Keratinocyte (primary cell): ENCODE data around the gene TFR2. TPM values are rescaled to one million over a fixed set of nuclear protein-coding genes. Genes with fewer than 3 reads are reported as not detected.

Source experiments
- DNase-seq: peaks from one replicate; pipeline ENCODE4 v3.0.0-alpha.2; 2011; ENCODE audit warnings: low read depth, missing footprints, low spot score
- FAIRE-seq: peaks from 2 replicates; lab custom pipeline; 2011; peaks lifted over from hg19 to GRCh38; lab: Jason Lieb, UNC
- H2AFZ ChIP-seq: 2 replicates; pipeline ENCODE4 v1.6.0; 2012; ENCODE audit warnings: low read length, control low read depth, inconsistent platforms; ENCODE audit not compliant: control insufficient read depth
- H3K27ac ChIP-seq: 2 replicates; pipeline ENCODE4 v1.5.1; 2011; ENCODE audit warnings: low read length; ENCODE audit not compliant: control insufficient read depth, insufficient read depth
- H3K27me3 ChIP-seq: 3 replicates; pipeline ENCODE4 v1.6.0; 2011; ENCODE audit warnings: low read length; ENCODE audit not compliant: control insufficient read depth, insufficient read depth; ENCODE audit errors: extremely low read depth
- H3K36me3 ChIP-seq, 2 experiments: 2 replicates in 1 of 2; 3 replicates in 1 of 2; pipeline ENCODE4 v1.5.1; 2011; ENCODE audit warnings: low read length in 2 of 2, mild to moderate bottlenecking in 1 of 2; ENCODE audit not compliant: control insufficient read depth in 2 of 2, insufficient read depth in 2 of 2; ENCODE audit errors: extremely low read depth in 1 of 2
- H3K4me1 ChIP-seq: 3 replicates; pipeline ENCODE4 v1.5.1; 2011; ENCODE audit warnings: low read length; ENCODE audit not compliant: control insufficient read depth, insufficient read depth; ENCODE audit errors: extremely low read depth
- H3K4me2 ChIP-seq: 3 replicates; pipeline ENCODE4 v1.6.0; 2011; ENCODE audit warnings: low read depth, low read length; ENCODE audit not compliant: control insufficient read depth, insufficient read depth; ENCODE audit errors: extremely low read depth
- H3K4me3 ChIP-seq, 3 experiments: fragments of 200-600 bp in 1 of 3; sonication (generic) in 1 of 3; 2 replicates in 2 of 3; 3 replicates in 1 of 3; pipeline ENCODE4 v1.5.1; 2011 to 2016; ENCODE audit warnings: low read length in 3 of 3, mild to moderate bottlenecking in 3 of 3, control low read depth in 2 of 3, inconsistent platforms in 1 of 3, low read depth in 1 of 3, mixed read lengths in 1 of 3, mixed run types in 1 of 3, moderate library complexity in 1 of 3; ENCODE audit not compliant: control insufficient read depth in 2 of 3, insufficient read depth in 2 of 3; ENCODE audit errors: extremely low read depth in 1 of 3
- H3K79me2 ChIP-seq: 2 replicates; pipeline ENCODE4 v1.6.0; 2012; ENCODE audit warnings: low read length; ENCODE audit not compliant: control insufficient read depth, insufficient read depth
- H3K9ac ChIP-seq: 3 replicates; pipeline ENCODE4 v1.6.0; 2011; ENCODE audit warnings: low read length; ENCODE audit not compliant: control insufficient read depth, insufficient read depth; ENCODE audit errors: extremely low read depth
- H3K9me1 ChIP-seq: 3 replicates; pipeline ENCODE4 v1.6.0; 2011; ENCODE audit warnings: low read length; ENCODE audit not compliant: control insufficient read depth, insufficient read depth; ENCODE audit errors: extremely low read depth
- H3K9me3 ChIP-seq: 2 replicates; pipeline ENCODE4 v1.5.1; 2012; ENCODE audit warnings: low read depth, low read length; ENCODE audit not compliant: control insufficient read depth
- H4K20me1 ChIP-seq: 3 replicates; pipeline ENCODE4 v1.6.0; 2011; ENCODE audit warnings: low read length; ENCODE audit not compliant: control insufficient read depth, insufficient read depth; ENCODE audit errors: extremely low read depth
- EZH2 ChIP-seq: IDR thresholded peaks from one replicate; pipeline ENCODE4 v1.6.1; 2012; ENCODE audit warnings: inconsistent platforms, mild to moderate bottlenecking, low read length, moderate library complexity
- dilution Hi-C: fragments of 300-500 bp; cut with MboI; formaldehyde crosslinking; loops from one replicate; pipeline ENCODE4 v1.7.0; 2020; ENCODE audit warnings: low sequenced_read_pairs; ENCODE audit not compliant: extremely low pct_ligation_motif_present
- polyA plus RNA-seq, 5 experiments: library from polyadenylated mRNA; depleted of rRNA in 3 of 5; stranded (reverse) in 3 of 5; stranded (forward) in 1 of 5; unstranded in 1 of 5; fragments of >200 nt; gene quantifications; 1 replicate in 1 of 5; 2 replicates in 3 of 5; 3 replicates in 1 of 5; pipeline versions ENCODE4 v1.2.1 to v1.2.3, GENCODE V29; 2011 to 2012; ENCODE audit warnings: missing spikeins in 2 of 5, low read depth in 1 of 5, low replicate concordance in 1 of 5
- TF ChIP-seq, protein P1 (sequence below), 3 experiments: IDR thresholded peaks in 1 of 3; conservative IDR thresholded peaks in 1 of 3; optimal IDR thresholded peaks in 1 of 3; 2 replicates in 2 of 3; 3 replicates in 1 of 3; pipeline versions ENCODE3 to v1.5.1; 2011; ENCODE audit warnings: low read length in 3 of 3, mild to moderate bottlenecking in 3 of 3, moderate library complexity in 2 of 3, control low read depth in 1 of 3, inconsistent platforms in 1 of 3; ENCODE audit not compliant: insufficient read depth in 2 of 3; ENCODE audit errors: extremely low read depth in 1 of 3

The TFR2 gene
- polyA plus RNA-seq, 1 donor (not counting 4 experiments of a cell fraction or from before 2014, with no cell fraction given), result 0.12 TPM

DNA sequence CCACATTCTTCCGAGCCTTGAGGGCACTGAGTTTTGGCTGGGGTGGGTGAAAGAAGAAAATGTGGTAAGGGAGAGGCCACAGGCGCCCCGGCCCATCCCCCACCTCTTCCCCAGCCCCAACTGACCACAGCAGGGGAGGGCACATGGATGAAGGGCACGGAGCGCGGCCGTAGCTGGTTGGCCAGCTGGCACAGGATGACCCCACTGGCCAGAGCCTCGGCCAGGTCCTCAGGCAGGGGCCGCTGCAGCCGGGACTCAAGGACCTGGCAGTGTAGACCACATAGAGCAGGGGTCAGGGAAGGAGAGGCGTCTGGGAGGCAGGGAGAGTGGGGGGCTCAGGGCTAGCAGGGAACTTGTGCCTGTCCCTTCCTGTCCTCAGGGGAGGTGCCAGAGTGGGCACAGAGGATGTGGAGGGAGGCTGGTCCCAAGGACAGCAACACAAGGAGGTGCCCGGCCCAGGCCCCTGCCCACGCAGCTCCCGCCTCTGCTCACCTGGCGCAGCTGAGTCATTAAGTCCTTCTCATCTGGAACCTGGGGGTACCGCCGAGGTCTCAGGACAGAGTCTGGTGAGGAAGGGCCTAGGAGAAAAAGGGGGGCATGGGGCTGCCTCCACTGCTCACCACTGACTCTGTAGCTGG is 65.5 kb downstream of the TFR2 start:
- Histone ChIP-seq H3K27me3 (peaks cover 9% of the 10 kb centered on the region), H3K4me3 (no peak overlapping the region), H3K9ac (no peak overlapping the region), H3K4me1 (peaks cover under 1% of the 10 kb centered on the region), H3K9me1 (no peaks in the 10 kb centered on the region), H3K4me2 (no peak overlapping the region), H3K9me3 (no peaks in the 10 kb centered on the region), H4K20me1 (no peaks in the 10 kb centered on the region), H3K27ac (no peak overlapping the region), H2AFZ (no peak overlapping the region), H3K79me2 (no peaks in the 10 kb centered on the region), H3K36me3 (peaks cover 4 to 31% of the 10 kb centered on the region in 2 experiments)
- FAIRE-seq (no peak), DNase-seq (no peak)
- dilution Hi-C loops, result no loop called here
- TF ChIP-seq, protein P1, sequence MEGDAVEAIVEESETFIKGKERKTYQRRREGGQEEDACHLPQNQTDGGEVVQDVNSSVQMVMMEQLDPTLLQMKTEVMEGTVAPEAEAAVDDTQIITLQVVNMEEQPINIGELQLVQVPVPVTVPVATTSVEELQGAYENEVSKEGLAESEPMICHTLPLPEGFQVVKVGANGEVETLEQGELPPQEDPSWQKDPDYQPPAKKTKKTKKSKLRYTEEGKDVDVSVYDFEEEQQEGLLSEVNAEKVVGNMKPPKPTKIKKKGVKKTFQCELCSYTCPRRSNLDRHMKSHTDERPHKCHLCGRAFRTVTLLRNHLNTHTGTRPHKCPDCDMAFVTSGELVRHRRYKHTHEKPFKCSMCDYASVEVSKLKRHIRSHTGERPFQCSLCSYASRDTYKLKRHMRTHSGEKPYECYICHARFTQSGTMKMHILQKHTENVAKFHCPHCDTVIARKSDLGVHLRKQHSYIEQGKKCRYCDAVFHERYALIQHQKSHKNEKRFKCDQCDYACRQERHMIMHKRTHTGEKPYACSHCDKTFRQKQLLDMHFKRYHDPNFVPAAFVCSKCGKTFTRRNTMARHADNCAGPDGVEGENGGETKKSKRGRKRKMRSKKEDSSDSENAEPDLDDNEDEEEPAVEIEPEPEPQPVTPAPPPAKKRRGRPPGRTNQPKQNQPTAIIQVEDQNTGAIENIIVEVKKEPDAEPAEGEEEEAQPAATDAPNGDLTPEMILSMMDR (optimal IDR thresholded peaks at IDR 0.05 in 1 of 3, IDR thresholded peaks at IDR 0.05 in 1 of 3, conservative IDR thresholded peaks at IDR 0.05 in 1 of 3; ENCODE audit: extremely low read depth in 1 of 3, insufficient read depth in 2 of 3, low read length in 3 of 3), result no peak
- TF ChIP-seq EZH2, result no peak

DNA sequence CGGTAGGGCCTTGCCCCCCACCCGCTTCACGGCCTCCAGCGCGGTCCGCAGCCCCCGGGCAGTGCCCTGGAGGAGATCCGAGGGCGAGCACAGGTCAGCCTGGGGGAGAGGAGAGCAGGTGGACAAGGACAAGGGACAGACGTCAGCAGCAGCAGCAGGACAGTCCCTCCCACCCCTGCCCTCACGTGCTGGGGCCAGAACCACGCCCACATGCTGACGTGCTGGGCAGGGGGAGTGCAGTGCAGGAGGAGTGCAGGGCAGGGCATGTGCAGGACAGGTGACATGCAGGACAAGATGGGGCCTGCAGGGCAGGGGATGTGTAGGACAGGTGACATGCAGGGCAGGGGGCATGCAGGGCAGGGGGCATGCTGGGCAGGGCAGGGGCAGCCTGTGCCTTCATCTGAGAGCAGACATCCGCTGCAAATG is 66.1 kb downstream of the TFR2 start:
- H3K9me1 ChIP-seq, result no peaks in the 10 kb centered on the region
- dilution Hi-C loops, result no loop called here

More for the DNA sequence above, 66.1 kb downstream of the TFR2 start:
- H3K79me2 ChIP-seq, result no peaks in the 10 kb centered on the region
- FAIRE-seq (no peak), DNase-seq (no peak)
- H3K4me2 ChIP-seq, result no peak overlapping the region
- no peak overlapping the region for H3K9ac ChIP-seq
- H3K27me3 ChIP-seq, result peaks cover 12% of the 10 kb centered on the region
- TF ChIP-seq, protein P1 (optimal IDR thresholded peaks at IDR 0.05 in 1 of 3, IDR thresholded peaks at IDR 0.05 in 1 of 3, conservative IDR thresholded peaks at IDR 0.05 in 1 of 3; ENCODE audit: extremely low read depth in 1 of 3, insufficient read depth in 2 of 3, low read length in 3 of 3), result no peak
- no peak for TF ChIP-seq EZH2
- H3K4me1 ChIP-seq, result peaks cover 3% of the 10 kb centered on the region
- no peak overlapping the region for H3K27ac ChIP-seq
- H3K36me3 ChIP-seq, result peaks cover 0 to 30% of the 10 kb centered on the region in 2 experiments
- no peak overlapping the region for H3K4me3 ChIP-seq
- no peaks in the 10 kb centered on the region for H4K20me1 ChIP-seq
- H3K9me3 ChIP-seq, result no peaks in the 10 kb centered on the region
- no peak overlapping the region for H2AFZ ChIP-seq
